Liver (tissue), 9 donors: ENCODE results near the gene TNFAIP6. TPM values are rescaled to one million over a fixed set of nuclear protein-coding genes. Genes with fewer than 3 reads are reported as not detected.

Experiments
- DNase-seq: peaks from one replicate; pipeline ENCODE4 v3.0.0-alpha.2; 2017; ENCODE audit warnings: low spot score
- H3K27ac ChIP-seq, 2 donors: one replicate each; pipeline ENCODE4 v1.7.0; 2013; ENCODE audit warnings: inconsistent platforms in 2 of 2, low read length in 2 of 2, control low read depth in 1 of 2, low read depth in 1 of 2, mild to moderate bottlenecking in 1 of 2
- H3K27me3 ChIP-seq, 4 donors: one replicate each; pipeline versions ENCODE4 v1.6.1 to v1.7.0; 2013; ENCODE audit warnings: low read length in 3 of 4, inconsistent platforms in 1 of 4, mild to moderate bottlenecking in 1 of 4, moderate library complexity in 1 of 4; ENCODE audit not compliant: control insufficient read depth in 4 of 4, insufficient read depth in 4 of 4
- H3K36me3 ChIP-seq, 4 donors: one replicate each; pipeline versions ENCODE4 v1.6.1 to v1.7.0; 2013; ENCODE audit warnings: low read length in 3 of 4, mild to moderate bottlenecking in 3 of 4, low read depth in 1 of 4, moderate library complexity in 1 of 4; ENCODE audit not compliant: control insufficient read depth in 4 of 4, insufficient read depth in 3 of 4
- H3K4me1 ChIP-seq, 4 donors: one replicate each; pipeline versions ENCODE4 v1.6.1 to v1.7.0; 2013; ENCODE audit warnings: low read length in 3 of 4, mild to moderate bottlenecking in 3 of 4, moderate library complexity in 1 of 4; ENCODE audit not compliant: control insufficient read depth in 4 of 4, insufficient read depth in 4 of 4
- H3K4me3 ChIP-seq, 3 donors: one replicate each; pipeline versions ENCODE4 v1.6.1 to v1.7.0; 2013; ENCODE audit warnings: low read length in 3 of 3, control low read depth in 1 of 3, low read depth in 1 of 3, mild to moderate bottlenecking in 1 of 3
- H3K9ac ChIP-seq, 2 donors: one replicate each; pipeline ENCODE4 v1.7.0; 2013; ENCODE audit warnings: low read length in 2 of 2, mild to moderate bottlenecking in 2 of 2, moderate library complexity in 2 of 2, control low read depth in 1 of 2, low read depth in 1 of 2
- H3K9me3 ChIP-seq, 4 donors: one replicate each; pipeline versions ENCODE4 v1.6.1 to v1.7.0; 2013; ENCODE audit warnings: low read length in 3 of 4; ENCODE audit not compliant: control insufficient read depth in 4 of 4
- ATF3 ChIP-seq: IDR thresholded peaks from 2 replicates; pipeline ENCODE4 v1.6.1; 2016; ENCODE audit warnings: antibody characterized with exemption
- CTCF ChIP-seq: fragments of 150-350 bp; IDR thresholded peaks from 2 replicates; pipeline ENCODE4 v1.5.1; 2017; ENCODE audit warnings: improper control_type of control experiment, low read depth, low read length; ENCODE audit not compliant: missing input control
- EGR1 ChIP-seq, 2 donors: IDR thresholded peaks; 2 replicates each; pipeline ENCODE4 v1.6.1; 2016 to 2018; ENCODE audit warnings: antibody characterized with exemption in 2 of 2, low read depth in 2 of 2
- FOXA2 ChIP-seq: IDR thresholded peaks from 2 replicates; pipeline ENCODE4 v1.6.1; 2016; ENCODE audit warnings: antibody characterized with exemption
- GABPA ChIP-seq, 2 donors: IDR thresholded peaks in 1 of 2; conservative IDR thresholded peaks in 1 of 2; 2 replicates each; pipeline ENCODE4 v1.6.1; 2016; ENCODE audit warnings: antibody characterized with exemption in 2 of 2, mild to moderate bottlenecking in 1 of 2, moderate library complexity in 1 of 2
- HNF4A ChIP-seq, 2 donors: conservative IDR thresholded peaks; 2 replicates each; pipeline ENCODE4 v1.6.1; 2016; ENCODE audit warnings: antibody characterized with exemption in 2 of 2, mild to moderate bottlenecking in 2 of 2
- HNF4G ChIP-seq: IDR thresholded peaks from 2 replicates; pipeline ENCODE4 v1.6.1; 2016; ENCODE audit warnings: antibody characterized with exemption
- JUND ChIP-seq, 2 donors: IDR thresholded peaks; 2 replicates each; pipeline ENCODE4 v1.6.1; 2016; ENCODE audit warnings: antibody characterized with exemption in 2 of 2
- MAX ChIP-seq: IDR thresholded peaks from 2 replicates; pipeline ENCODE4 v1.6.1; 2016; ENCODE audit warnings: antibody characterized with exemption
- NR2F2 ChIP-seq: IDR thresholded peaks from 2 replicates; pipeline ENCODE4 v1.6.1; 2016; ENCODE audit warnings: antibody characterized with exemption
- RAD21 ChIP-seq, 2 donors: IDR thresholded peaks; 2 replicates each; pipeline ENCODE4 v1.6.1; 2016; ENCODE audit warnings: antibody characterized with exemption in 2 of 2, mild to moderate bottlenecking in 2 of 2
- REST ChIP-seq: IDR thresholded peaks from 2 replicates; pipeline ENCODE4 v1.6.1; 2016; ENCODE audit warnings: antibody characterized with exemption, mild to moderate bottlenecking
- RXRA ChIP-seq, 2 donors: IDR thresholded peaks; 2 replicates each; pipeline ENCODE4 v1.6.1; 2017 to 2018; ENCODE audit warnings: antibody characterized with exemption in 2 of 2, mild to moderate bottlenecking in 1 of 2
- SP1 ChIP-seq: IDR thresholded peaks from 2 replicates; pipeline ENCODE4 v1.6.1; 2018; ENCODE audit warnings: antibody characterized with exemption, mild to moderate bottlenecking
- TAF1 ChIP-seq: conservative IDR thresholded peaks from 2 replicates; pipeline ENCODE4 v1.6.1; 2016; ENCODE audit warnings: antibody characterized with exemption, mild to moderate bottlenecking
- YY1 ChIP-seq: IDR thresholded peaks from 2 replicates; pipeline ENCODE4 v1.6.1; 2016; ENCODE audit warnings: antibody characterized with exemption, mild to moderate bottlenecking
- ZBTB33 ChIP-seq: IDR thresholded peaks from 2 replicates; pipeline ENCODE4 v1.6.1; 2016; ENCODE audit warnings: antibody characterized with exemption
- WGBS: extraction: QIAGEN DNeasy Blood & Tissue Kit; methylation state at CpG from one replicate; pipeline ENCODE4 v1.1.7; 2013; 5-methylcytosine and 5-hydroxymethylcytosine counted together
- polyA plus RNA-seq, 2 donors: library from polyadenylated mRNA; stranded (reverse) in 1 of 2; unstranded in 1 of 2; fragments of 200-250 nt in 1 of 2; fragments of >200 nt in 1 of 2; fragmentation: Nextera tagmentation in 1 of 2; extraction: Ambion mirVana in 1 of 2; gene quantifications; one replicate each; pipeline versions ENCODE4 v1.2.1 to v1.2.3, GENCODE V29; 2013 to 2015
- total RNA-seq, 2 donors: library from RNA; depleted of rRNA; stranded (reverse); fragments of >200 nt; gene quantifications; one replicate each; pipeline ENCODE4 v1.2.3, GENCODE V29; 2014
- donor health status: healthy.
- donor health status: healthy.
- donor health status: healthy.
- donor health status: healthy.
- donor health status: healthy.

The TNFAIP6 gene
- total and polyA plus RNA-seq, 4 donors: 0.17 to 0.28 (median 0.20) TPM

- H3K4me3 ChIP-seq: no peak overlapping the region
- no peaks in the 10 kb centered on the region for H3K4me1 ChIP-seq
- no peaks in the 10 kb centered on the region for H3K36me3 ChIP-seq
- TF ChIP-seq GABPA (IDR thresholded peaks at IDR 0.05 in 1 of 2, conservative IDR thresholded peaks at IDR 0.05 in 1 of 2) (no peak), HNF4A (conservative IDR thresholded peaks at IDR 0.05) (no peak), REST (no peak), HNF4G (no peak), SP1 (no peak), CTCF (no peak), TAF1 (no peak), JUND (IDR thresholded peaks at IDR 0.05) (no peak), YY1 (no peak), ZBTB33 (no peak), MAX (no peak), FOXA2 (no peak), RAD21 (IDR thresholded peaks at IDR 0.05) (no peak), ATF3 (no peak), RXRA (IDR thresholded peaks at IDR 0.05) (no peak), NR2F2 (no peak)
- no peak for DNase-seq
- WGBS: 93% methylated on average over 2 of the region's 2 CpGs
- H3K9ac ChIP-seq: no peak overlapping the region
- peaks cover 0 to 3% (median 1%) of the 10 kb centered on the region in 4 donors for H3K9me3 ChIP-seq
- H3K27me3 ChIP-seq: no peaks in the 10 kb centered on the region
- no peak overlapping the region for H3K27ac ChIP-seq
These were observed 12.5 kb upstream of the TNFAIP6 start for GRCh38 chr2:151344906-151345305.

- H3K4me3 ChIP-seq: no peak overlapping the region
- H3K9ac ChIP-seq: no peak overlapping the region
- peaks cover 0 to 3% (median 1%) of the 10 kb centered on the region in 4 donors for H3K9me3 ChIP-seq
- H3K36me3 ChIP-seq: no peaks in the 10 kb centered on the region
- no peak for DNase-seq
- no peaks in the 10 kb centered on the region for H3K4me1 ChIP-seq
- H3K27me3 ChIP-seq: no peaks in the 10 kb centered on the region
- no peak overlapping the region for H3K27ac ChIP-seq
- TF ChIP-seq JUND (IDR thresholded peaks at IDR 0.05) (no peak), ZBTB33 (no peak), HNF4G (no peak), MAX (no peak), GABPA (IDR thresholded peaks at IDR 0.05 in 1 of 2, conservative IDR thresholded peaks at IDR 0.05 in 1 of 2) (no peak), REST (no peak), EGR1 (IDR thresholded peaks at IDR 0.05; ENCODE audit: low read depth in 2 of 2) (no peak), FOXA2 (no peak), HNF4A (conservative IDR thresholded peaks at IDR 0.05) (no peak)
These were observed 10.1 kb upstream of the TNFAIP6 start for GRCh38 chr2:151347294-151347693.
